NCI-H1092 treated with DMSO at 0.1 percent for 48 hours (cell line): Measurements from ENCODE around the gene MEMO1.
"Not testable (repeated sequence)": the region's sequence is repeated elsewhere in the genome, so short reads cannot be mapped to it uniquely, and the experiment has no call there.

Source experiments
- DNase-seq: peaks from one replicate; lab custom pipeline; 2025; lab: John Stamatoyannopoulos, UW

MEMO1 gene

DNA sequence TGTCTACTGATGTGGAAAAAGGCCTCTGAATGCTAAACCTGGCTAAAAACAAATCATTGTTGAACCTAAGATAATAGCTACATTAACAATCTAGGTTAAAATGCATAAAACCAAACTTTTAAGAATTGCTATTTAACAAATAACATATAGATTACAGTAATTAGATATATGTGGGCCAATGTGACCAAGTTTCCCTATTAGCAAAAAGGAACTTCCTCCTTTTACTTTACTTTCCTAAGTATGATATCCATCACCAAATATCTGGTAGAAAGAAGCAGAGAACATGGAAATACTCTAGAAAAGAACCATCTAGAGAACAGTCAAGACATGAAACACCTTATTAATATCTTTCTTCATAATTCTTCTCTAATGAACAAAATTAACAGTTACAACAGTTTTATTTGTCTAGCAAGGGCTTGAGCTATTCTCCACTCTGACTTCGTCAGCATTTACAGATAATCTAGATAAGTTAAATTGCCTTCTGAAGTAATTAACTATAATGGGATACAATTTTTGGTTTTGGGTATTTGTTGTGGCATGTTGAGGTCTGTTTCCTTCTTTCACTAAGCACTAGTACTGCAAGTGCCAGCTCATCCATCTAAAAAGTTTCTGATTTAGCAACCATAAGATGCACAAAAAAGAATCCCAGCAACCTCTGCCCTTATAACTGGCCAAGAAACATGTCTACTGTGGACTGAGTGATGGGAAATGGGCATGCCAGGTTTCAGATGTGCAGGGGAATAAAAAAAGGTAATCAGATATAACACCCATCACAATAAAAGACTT, 53.3 kb downstream of the MEMO1 start:
- no peak for DNase-seq

DNA sequence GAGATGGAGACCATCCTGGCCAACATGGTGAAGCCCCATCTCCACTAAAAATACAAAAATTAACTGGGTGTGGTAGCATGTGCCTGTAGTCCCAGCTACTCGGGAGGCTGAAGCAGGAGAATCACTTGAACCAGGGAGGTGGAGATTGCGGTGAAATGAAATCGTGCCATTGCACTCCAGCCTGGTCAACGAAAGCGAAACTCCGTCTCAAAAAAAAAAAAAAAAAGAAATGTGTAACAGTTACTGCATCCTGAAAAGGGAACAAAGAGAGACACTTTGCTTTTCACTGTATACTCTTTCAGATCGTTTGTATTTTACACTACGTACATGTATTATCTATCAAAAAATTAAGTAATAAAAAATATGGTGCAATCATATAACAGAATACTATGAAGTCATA, 53.9 kb downstream of the MEMO1 start:
- DNase-seq: not testable (repeated sequence)

DNA sequence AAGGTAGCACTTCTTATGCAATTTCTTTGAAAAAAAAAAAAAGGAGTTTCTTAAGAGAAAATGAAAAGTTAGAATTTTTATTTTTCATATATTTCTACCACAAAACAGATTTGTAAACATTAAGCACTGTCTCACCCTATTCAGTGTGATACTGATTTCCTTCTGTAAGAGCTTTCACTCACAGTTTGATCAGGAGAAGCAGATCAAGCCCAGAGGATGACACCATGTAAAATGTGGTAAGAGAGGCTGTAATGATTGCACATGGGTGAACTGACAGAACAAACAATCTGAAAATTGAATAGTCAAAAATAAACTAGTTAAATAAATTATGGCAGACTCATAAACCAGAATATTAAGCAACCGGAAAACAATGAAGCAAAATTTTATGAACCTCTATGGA, 54.5 kb downstream of the MEMO1 start:
- DNase-seq: no peak

DNA sequence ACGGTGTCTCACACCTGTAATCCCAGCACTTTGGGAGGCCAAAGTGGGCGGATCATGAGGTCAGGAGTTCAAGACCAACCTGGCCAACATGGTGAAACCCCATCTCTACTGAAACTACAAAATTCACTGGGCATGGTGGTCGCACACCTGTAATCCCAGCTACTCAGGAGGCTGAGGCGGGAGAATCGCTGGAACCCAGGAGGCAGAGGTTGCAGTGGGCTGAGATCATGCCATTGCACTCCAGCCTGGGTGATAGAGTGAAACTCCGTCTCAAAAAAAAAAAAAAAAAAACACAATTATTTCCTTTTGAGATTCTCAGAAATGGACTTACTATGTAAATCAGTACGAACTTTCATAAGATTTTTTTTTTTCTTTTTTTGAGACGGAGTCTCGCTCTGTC, 57.7 kb downstream of the MEMO1 start:
- DNase-seq: not testable (repeated sequence)

DNA sequence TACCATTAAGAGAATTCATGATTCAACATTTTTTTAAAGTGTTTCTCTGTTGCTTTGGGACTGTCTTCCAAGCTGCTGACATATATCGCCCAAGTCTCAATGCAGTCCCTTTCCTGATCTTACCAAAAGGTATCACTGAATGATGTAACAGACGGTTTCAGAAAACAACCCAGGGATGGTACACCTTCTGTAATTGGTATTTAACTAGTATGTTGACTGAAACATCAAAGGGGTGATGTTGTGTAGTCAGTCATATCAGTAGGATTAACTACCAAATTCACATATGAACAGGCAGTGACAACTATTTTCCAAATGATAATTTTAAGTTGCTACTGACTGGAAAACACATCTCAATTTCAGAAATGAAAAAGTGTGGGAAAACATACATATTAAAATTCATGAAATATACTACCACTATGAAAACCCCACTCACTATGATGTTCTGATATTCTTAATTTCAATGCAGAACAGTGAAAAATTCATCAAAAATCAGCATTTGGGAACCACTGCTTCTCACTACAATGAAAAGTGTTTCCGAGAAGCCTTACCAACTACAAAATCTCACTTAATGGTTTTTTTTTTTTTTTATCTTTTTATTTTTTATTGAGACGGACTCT, 59.8 kb downstream of the MEMO1 start:
- DNase-seq: no peak

DNA sequence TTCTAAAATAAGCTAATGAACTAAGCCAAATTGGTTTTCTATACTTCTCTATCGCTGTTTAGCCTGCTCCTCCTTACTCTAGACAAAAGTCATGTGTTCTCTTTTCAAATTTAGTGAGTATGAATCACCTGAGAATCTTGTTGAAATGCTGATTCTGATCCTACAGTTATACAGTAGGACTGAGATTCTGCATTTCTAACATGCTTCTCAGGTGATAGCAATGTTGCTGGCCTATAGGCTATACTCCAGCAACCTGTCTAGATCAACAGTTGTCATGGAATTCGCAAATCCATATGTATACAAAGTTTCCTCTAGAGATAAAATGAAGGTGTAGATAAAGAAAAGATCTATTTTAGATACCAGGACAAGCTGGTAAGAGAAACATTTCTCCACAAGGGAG, 62.9 kb downstream of the MEMO1 start:
- no peak for DNase-seq

DNA sequence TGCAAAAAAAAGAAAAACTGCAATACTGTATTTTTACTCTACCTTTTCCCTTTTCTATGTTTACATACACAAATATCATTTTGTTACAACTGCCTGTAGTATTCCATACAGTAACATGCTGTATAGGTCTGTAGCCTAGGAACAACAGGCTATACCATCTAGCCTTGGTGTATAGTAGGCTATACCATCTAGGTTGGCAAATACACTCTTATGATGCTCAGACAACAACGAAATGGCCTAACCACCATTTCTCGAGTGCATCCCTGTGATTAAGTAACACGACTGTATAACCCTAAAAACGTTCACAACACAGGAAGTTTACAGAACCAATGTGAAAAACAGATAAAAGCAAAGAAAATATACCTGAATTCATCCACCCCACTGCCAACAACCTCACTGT, 64.0 kb downstream of the MEMO1 start:
- DNase-seq: no peak

DNA sequence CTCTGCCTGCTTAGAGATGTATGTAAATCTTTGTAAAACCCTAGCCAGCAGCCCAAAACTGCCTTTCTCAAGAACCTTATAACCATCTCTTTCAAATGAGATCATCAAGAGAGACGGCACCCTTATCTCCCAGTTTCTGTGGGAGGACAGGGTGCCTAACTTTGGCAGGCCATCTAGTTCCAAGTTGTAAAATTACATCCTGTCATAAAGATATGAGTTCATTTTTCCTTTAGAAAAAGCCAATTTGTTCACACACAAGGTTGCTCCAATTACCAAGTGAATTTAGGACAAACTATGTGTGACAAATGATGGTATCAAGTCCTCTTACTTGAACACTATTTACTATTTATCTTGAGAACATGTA, 65.3 kb downstream of the MEMO1 start:
- DNase-seq: no peak

DNA sequence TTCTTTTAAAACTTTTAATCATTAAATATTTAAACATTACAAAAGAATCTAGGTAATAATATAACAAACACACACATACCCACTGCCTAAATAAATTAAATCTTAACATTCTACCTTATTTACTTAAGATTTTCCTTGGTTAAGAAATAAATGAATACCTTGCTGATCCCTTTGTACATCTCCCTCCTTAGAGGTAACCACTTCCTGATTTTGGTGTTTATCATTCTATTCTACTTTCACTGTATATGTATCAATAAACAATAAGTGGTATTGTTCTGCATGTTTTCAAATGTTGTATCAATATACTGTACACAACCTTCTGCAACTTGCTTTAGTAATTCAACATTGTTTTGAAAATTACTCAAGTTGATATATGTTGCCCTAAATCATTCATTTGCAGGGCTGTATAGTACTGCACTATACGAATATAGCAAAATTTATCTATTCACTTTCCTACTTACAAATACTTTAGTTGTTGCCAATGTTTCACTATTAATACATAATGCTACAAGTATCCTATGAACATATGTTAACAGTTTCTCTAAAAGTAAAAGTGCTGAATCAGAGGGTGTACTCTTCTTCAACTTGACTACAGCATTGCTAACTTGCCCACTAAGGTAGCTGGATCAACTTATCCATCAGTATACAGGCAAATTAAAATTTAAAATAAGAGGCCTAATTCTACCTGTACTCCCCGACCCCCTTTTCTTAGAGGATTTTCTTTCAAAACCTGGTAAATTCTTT, 65.8 kb downstream of the MEMO1 start:
- DNase-seq: no peak

DNA sequence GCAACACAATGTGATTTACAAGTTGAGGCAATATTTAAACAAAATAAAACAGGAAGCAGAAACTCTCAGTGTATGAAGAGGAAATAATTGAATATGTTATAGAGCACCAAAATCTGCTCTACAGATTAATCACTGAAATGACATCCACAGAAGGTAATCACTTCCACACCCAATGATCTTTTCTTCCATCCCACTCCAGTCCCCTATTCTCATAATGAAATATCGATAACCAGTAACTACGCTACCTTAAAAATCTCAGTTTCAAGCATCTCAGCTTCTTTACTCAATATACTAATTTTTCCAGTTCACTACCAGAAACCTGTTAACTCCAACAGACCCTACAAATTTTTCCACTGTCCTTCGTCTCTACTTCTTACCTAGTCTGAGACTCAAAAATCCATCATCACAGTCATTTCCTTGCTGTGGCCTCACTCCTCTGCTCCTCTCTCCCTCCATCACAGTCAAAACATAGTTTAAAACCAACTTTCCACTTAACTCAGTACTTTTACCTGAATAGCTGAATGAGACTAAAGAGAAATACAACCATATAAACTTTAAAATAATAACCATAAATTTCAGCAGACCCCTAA, 67.1 kb downstream of the MEMO1 start:
- no peak for DNase-seq

DNA sequence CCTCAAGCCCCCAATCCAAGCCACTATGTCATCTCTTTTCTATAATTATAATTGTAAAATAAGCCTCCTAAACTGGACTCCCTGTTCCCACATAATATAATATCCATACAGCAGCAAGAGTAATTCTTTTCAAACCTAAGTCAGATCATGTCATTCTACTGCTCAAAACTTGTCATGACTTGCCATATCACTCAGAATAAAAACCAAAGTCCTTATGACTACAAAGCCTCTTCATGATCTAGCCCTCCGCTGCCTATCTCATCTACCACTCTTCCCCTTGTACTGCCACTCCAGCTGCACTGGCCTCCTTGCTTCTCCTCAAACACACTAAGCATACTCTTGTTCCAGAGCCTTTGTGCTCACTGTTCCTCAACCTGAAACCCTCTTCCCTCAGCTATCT, 69.9 kb downstream of the MEMO1 start:
- no peak for DNase-seq

DNA sequence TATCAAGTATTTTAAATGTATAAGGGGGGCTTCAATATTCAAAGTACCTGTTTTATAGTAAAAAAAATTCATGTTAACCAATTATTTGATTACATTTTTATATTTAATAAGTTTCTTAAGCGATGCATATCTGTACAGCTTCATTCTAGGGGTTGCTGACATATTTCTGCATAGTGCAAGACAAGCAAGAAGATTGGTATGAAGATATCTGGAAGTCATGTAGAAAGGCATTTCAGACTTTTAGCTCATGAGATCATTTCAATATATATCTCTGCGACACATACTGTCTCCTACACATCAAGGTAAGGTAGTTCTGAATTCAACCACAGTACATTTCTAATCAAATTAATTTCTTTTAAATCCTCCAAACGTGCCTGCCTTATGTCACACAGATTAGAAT, 73.1 kb downstream of the MEMO1 start:
- no peak for DNase-seq

DNA sequence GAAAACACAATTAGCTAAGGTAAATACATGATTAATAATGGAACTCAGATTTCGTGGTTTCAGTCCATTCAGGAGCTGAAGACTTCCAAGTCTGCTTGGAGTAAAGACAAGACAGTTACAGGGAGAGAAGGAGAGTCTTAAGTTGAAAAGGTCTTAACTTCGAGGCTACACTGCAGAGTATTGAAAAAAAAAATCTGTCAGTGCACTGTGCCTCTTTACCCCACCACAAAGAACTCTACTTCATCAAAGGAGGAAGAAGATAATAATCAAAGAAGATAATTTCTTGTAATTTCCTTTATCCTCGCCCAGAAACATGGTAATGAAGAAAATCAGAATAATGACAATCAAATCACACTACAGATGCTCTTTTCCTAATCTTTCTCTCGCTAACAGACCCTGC, 75.4 kb downstream of the MEMO1 start:
- DNase-seq: no peak

DNA sequence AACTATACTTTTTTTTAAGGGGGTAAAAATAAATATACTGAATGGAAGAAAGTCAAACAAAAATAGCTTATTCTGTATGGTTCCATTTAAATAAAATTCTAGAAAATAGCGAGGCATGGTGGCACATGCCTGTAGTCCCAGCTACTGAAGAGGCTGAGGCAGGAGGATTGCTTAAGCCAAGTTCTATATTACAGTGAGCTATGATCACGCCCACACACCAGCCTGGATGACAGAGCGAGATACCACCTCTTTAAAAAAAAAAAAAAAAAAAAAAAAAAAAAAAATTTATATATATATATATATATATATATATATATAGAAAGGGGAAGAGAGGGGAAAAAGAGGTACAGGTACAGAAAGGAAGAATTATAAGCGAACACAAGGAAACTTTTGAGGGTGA, 77.7 kb downstream of the MEMO1 start:
- DNase-seq: no peak

DNA sequence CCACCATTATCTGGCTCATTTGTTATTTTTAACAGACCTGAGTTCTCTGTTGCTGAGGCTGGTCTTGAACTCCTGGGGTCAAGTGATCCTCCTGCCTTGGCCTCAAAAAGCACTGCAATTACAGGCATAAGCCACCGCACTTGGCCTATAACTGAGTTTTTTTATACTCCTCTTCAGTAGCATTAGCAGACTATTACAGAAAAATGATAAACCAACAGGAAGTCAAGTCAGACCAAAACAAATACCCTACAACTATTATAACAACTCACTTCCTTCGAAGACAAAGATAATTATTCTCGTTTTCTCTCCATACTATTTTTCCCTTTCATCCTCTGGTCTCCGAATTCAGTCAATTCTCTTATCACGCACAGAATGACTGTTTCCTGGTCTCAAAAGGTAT, 78.2 kb downstream of the MEMO1 start:
- no peak for DNase-seq

DNA sequence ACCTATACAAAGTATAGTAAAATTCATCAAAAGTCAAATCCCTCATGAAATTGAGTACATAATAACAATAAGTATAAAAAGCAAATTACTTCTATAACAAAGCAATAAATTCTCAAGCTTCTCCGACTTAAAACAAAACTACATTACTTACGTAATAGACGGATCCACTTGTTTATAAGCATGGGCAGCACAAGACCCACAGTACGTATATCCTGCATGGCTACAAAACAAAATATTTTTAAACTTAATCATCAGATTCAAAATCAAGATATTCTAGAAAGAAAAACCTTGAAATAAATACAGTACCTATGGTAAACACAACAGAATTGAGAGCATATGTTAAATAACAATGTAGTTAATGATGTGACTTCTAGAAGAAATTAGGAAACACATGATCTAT, 78.9 kb downstream of the MEMO1 start:
- no peak for DNase-seq

DNA sequence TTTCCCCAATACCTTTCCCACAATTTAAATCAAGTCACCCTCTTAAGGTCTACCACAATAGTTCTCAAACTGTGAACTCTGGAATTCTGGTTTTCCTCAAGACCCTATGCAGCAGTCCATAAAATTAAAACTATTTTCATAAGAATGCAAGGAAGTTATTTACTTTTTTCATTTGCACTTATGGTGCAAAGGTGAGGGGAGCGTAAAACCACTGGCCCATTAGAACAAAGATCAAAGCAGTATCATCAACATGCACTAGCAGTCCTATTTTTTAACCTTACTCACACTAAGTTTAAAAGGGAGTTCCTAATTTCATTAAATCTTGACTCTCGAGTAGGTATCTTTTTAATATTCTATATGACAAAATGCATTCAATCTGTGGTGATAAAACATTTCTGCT, 85.3 kb downstream of the MEMO1 start:
- no peak for DNase-seq

DNA sequence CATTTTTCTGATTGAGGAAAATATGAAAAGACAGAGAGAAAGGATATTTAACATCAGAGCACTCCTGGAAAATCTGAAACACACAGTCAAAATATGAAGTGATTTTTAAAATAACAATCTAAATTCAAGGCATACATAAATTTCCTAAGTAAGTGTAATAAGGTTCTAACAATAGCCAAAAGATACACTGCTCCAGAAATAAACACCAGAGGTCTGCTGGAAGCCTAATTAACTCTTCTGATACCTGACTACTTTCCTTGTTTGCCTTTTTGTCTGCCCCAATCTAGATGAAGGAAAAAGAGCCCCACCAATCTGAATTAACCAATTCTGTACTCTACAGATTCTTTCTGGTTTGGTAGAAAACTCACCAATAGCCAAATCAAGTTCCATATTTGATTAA, 87.1 kb downstream of the MEMO1 start:
- DNase-seq: no peak

DNA sequence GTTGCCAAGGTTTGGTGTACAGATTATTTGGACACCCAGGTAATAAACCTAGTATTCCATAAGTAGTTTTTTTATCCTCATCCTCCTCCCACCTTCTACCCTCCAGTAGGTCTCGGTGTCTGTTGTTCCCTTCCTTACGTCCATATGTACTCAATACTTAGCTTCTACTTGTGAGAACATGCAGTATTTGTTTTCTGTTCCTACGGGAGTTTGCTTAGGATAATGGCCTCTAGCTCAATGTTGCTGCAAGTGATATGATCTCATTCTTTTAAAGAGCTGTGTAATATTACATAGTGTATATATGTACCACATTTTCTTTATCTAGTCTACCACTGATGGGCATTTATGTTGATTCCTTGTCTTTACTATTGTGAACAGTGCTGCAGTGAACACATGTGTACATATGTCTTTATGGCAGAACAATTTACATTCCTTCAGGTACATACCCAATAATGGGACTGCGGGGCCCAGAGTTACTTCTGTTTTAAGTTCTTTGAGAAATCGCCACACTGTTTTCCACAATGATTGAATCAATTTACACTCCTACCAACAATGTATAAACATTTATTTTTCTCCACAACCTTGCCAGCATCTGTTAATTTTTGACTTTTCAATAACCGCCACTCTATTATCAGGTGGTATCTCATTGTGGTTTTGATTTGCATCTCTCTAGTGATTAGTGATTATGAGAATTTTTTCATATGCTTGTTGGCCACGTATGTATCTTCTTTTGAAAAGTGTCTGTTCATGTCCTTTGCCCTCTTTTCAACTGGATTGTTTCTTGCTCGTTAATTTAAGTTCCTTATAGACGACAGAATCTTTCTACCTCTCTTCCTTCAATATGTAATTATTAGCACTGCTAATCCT, 88.0 kb downstream of the MEMO1 start:
- no peak for DNase-seq

DNA sequence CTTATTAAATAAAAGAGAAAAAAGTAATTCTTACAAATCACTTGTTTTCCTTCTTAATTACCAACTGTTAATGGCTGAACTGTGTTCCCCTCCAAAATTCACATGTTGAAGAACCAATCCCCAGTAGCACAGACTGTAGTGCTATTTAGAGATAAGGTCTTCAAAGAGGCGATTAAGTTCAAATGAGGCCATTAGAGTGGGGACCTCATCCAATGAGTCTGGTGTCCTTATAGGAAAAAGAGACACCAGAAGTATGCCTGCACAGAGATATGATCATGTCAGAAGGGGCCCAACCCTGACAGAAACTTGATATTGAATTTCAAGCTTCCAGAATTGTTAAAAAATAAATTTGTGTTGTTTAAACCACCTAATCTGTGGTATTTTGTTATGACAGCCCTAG, 89.8 kb downstream of the MEMO1 start:
- DNase-seq: no peak

DNA sequence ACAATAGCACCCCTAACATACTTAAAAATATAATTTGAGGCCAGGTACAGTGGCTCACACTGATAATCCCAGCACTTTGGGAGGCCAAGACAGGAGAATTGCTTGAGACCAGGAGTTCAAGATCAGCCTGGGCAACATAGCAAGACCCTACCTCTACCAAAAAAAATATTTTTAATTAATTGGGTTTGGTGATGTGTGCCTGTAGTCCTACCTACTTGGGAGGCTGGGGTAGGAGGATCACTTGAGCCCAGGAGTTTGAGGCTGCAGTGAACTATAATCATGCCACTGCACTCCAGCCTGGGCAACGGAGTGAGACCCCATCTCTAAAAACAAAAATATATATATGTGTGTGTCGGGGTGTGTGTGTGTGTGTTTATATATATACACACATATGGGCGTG, 91.3 kb downstream of the MEMO1 start:
- DNase-seq: no peak

DNA sequence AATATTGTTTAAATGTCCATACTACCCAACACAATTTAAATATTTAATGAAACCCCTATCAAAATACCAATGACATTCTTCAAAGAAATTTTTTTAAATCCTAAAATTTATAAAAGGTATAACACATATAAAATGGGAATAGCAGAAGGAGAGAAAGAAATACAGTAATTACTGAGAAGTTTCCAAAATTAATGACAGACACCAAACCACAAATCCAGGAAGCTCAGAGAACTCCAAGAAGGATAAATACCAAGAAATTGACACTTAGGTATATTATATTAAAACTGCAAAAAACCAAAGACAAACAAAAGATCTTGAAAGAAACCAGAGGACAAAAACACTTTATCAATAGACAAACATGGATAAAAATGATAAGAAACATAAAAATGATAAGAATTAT, 101.1 kb downstream of the MEMO1 start:
- no peak for DNase-seq
